ENCODE results near the gene ULK2. TPM values are rescaled to one million over a fixed set of nuclear protein-coding genes. Genes with fewer than 3 reads are reported as not detected.

Gene ULK2
- total and polyA plus RNA-seq, 11 donors: 4.6 to 25.6 (median 17.7) TPM

- TF ChIP-seq POLR2A (IDR thresholded peaks at IDR 0.05): no peak
- TF ChIP-seq CTCF (IDR thresholded peaks at IDR 0.05): no peak
- ATAC-seq: no peak
- no peak overlapping the region for H3K27ac ChIP-seq
- no peaks in the 10 kb centered on the region for H3K36me3 ChIP-seq
- intact Hi-C loops (cut with DNase I): no loop called here
- no peaks in the 10 kb centered on the region for H3K9me3 ChIP-seq
- H3K4me1 ChIP-seq: no peaks in the 10 kb centered on the region
- no peak overlapping the region for H3K4me3 ChIP-seq
- DNase-seq: no peak
- H3K27me3 ChIP-seq: no peaks in the 10 kb centered on the region
These were observed 18.4 kb upstream of the ULK2 start for GRCh38 chr17:19886116-19886515.

- H3K4me1 ChIP-seq: peaks cover 0 to 4% (median 0%) of the 10 kb centered on the region in 12 donors
- WGBS, 4 donors: 43 to 57% (median 52%) methylated on average over 8 of the region's 8 CpGs
- H3K4me3 ChIP-seq: no peak overlapping the region
- TF ChIP-seq POLR2A (IDR thresholded peaks at IDR 0.05) (no peak), CTCF (IDR thresholded peaks at IDR 0.05) (no peak)
- no peak overlapping the region for H3K27ac ChIP-seq
- H3K9me3 ChIP-seq: no peaks in the 10 kb centered on the region
- ATAC-seq: peak in 3 of 4 donors; percentile 46 to 62 (median 58)
- DNase-seq: no peak
- intact Hi-C loops (cut with DNase I): no loop called here
- H3K36me3 ChIP-seq: no peaks in the 10 kb centered on the region
- H3K27me3 ChIP-seq: no peaks in the 10 kb centered on the region
These were observed 15.9 kb upstream of the ULK2 start for GRCh38 chr17:19883537-19884215.

DNA sequence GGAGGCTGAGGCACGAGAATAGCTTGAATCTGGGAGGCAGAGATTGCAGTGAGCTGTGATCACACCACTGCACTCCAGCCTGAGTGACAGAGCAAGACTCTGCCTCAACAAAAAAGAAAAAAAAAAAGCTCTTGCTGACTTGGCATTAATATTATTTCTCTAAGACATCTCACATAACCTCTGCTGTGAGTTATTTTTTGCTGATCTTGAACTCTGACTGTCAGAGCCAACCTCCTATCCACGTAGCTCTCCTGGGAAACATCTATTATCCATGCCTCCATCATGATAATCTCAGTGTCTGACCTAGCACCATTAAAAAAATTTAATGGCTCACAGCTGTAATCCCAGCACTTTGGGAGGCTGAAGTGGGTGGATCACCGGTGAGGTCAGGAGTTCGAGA, 12.7 kb upstream of the ULK2 start:
- Histone ChIP-seq H3K27me3 (no peaks in the 10 kb centered on the region), H3K9me3 (no peaks in the 10 kb centered on the region), H3K4me1 (peaks cover 0 to 31% (median 0%) of the 10 kb centered on the region in 12 donors), H3K36me3 (no peaks in the 10 kb centered on the region), H3K27ac (no peak overlapping the region), H3K4me3 (no peak overlapping the region)
- DNase-seq (no peak), ATAC-seq (no peak)
- intact Hi-C loops (cut with DNase I): no loop called here
- TF ChIP-seq POLR2A (IDR thresholded peaks at IDR 0.05) (no peak), CTCF (IDR thresholded peaks at IDR 0.05) (no peak)
- 87 to 91% (median 89%) methylated on average over 4 of the region's 4 CpGs for WGBS, 4 donors

DNA sequence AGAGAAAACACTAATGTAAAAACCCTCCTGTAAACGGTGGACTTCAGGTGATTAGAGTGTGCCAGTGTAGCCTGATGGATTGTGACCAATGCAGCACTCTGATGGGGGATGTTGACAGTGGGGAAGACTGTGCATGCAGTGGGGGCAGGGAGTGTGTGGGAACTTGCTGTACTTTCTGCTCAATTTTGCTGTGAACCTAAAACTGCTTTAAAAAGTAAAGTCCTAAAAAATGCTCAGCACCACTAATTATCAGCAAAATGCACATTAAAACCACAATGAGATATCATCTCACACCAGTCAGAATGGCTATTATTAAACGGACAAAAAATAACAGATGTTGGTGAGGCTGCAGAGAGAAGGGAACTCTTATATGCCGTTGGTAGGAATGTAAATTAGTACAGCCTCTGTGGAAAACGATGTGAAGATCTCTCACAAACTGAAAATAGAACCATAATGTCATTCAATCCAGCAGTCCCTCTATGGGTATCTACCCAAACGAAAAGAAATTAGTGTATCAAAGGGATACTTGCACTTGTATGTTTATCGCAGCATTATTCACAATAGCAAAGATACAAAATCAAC, 9.7 kb upstream of the ULK2 start:
- Histone ChIP-seq H3K4me1 (peaks cover 0 to 42% (median 0%) of the 10 kb centered on the region in 12 donors), H3K9me3 (no peaks in the 10 kb centered on the region), H3K4me3 (no peak overlapping the region), H3K27ac (peak overlapping the region in 1 of 12 donors; percentile 83), H3K27me3 (no peaks in the 10 kb centered on the region), H3K36me3 (no peaks in the 10 kb centered on the region)
- 53 to 58% (median 54%) methylated on average over 6 of the region's 6 CpGs for WGBS, 4 donors
- TF ChIP-seq POLR2A (IDR thresholded peaks at IDR 0.05): no peak
- DNase-seq: no peak
- ATAC-seq: no peak
- intact Hi-C loops (cut with DNase I): no loop called here

All from heart left ventricle (tissue), 16 donors.